NCI-H526 treated with DMSO at 0.1 percent for 48 hours (cell line): ENCODE results near the gene OTUD5.
"Not testable (repeated sequence)": the region's sequence is repeated elsewhere in the genome, so short reads cannot be mapped to it uniquely, and the experiment has no call there.

Experiments
- DNase-seq: peaks from one replicate; lab custom pipeline; 2025; lab: John Stamatoyannopoulos, UW

The OTUD5 gene

DNA sequence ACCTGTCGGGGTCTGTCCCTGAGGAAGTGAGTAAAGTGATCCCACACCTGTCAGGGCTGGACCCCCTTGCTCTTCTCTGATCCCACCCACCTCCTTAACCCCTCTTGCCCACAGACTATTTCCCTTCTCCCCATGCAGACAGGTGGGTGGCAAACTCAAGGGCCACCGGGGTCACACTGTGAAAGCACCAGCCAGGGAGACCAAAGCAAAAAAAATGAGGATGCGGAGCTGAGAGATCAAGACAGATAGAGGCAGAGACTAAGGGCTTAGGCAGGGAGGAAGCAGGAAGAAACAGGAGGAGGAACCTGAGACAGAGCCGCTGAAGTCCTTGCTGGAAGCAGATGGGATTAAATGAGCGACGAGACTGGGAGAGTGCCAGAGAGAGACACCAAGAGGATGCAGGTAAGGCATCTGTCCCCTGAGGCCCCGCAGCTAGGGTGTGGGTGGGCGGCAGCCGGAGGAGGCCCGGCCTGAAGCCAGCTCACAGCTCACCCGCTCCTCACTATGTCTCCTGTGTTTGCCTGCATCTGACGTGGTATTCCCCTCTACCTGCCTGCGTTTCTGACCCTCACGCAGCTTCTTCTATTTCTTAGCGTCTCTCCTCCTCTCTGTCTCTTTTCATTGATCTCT is 67.0 kb downstream of the OTUD5 start:
- DNase-seq, result no peak

DNA sequence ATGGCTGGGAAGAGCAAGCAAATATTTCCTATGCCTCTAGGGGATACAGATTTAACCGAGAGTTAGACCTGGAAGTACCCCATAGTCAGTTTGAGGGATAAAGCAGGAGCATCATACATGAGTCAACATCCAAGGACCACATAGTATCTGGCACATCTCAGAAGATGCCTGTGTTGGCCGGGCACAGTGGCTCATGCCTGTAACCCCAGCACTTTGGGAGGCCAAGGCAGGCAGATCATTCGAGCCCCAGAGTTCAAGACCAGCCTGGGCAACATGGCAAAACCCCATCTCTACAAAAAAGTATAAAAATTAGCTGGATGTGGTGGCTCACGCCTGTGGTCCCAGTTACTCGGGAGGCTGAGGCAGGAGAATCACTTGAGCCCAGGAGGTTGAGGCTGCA is 70.8 kb downstream of the OTUD5 start:
- not testable (repeated sequence) for DNase-seq

DNA sequence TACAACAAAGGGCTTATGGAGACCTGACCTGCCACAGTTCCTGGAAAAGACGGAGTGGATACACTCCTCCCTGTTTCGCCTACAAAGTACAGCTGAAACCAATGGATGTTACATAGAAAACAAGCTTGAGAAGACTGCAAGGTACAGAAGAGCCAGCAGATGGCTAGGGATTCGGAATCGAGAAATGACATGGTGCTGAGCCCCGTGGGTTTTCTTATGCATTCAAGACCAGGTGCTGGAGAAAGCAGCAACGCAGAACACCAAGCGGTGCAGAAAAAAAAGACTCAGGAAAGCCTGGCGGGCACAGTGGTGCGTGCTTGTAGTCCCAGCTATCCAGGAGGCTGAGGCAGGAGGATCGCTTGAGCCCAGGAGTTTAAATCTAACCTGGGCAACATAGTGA is 73.7 kb downstream of the OTUD5 start:
- peak; percentile 2 for DNase-seq

DNA sequence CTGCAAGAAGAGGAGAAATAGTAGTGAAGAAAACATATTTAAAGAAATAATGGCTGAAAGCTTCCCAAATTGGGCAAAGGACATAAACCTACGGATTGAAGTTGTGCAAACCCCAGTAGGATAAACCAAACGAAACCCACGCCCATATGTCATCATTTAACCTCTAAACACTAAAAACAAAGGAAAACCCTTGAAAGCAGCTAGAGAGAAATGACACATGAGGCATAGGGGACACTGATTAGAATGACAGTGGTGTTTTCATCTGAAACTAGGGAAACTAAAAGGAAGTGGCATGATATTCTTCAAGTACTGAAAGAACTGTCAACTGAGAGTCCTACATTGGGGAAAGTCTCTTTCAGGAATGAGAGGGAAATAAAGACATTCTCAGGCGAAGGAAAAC is 80.5 kb downstream of the OTUD5 start:
- DNase-seq, result not testable (repeated sequence)
